ENCODE data around the gene XKR3.

The XKR3 gene

GRCh38 chr22:16845465-16845864 lies 20.3 kb upstream of the XKR3 start:
- H3K4me3 ChIP-seq (replicated peaks in 1 of 2; ENCODE audit: low read depth in 2 of 2, low read length in 2 of 2), result no peak overlapping the region
- DNase-seq (ENCODE audit: low read depth in 2 of 2), result no peak
- TF ChIP-seq CTCF (IDR thresholded peaks at IDR 0.05; ENCODE audit: low read depth, low read length), result no peak

GRCh38 chr22:16844529-16844928 lies 19.3 kb upstream of the XKR3 start:
- TF ChIP-seq CTCF (IDR thresholded peaks at IDR 0.05; ENCODE audit: low read depth, low read length), result no peak
- H3K4me3 ChIP-seq (replicated peaks in 1 of 2; ENCODE audit: low read depth in 2 of 2, low read length in 2 of 2), result no peak overlapping the region
- no peak for DNase-seq (ENCODE audit: low read depth in 2 of 2)

GRCh38 chr22:16838073-16838472 lies 12.9 kb upstream of the XKR3 start:
- no peak for TF ChIP-seq CTCF (IDR thresholded peaks at IDR 0.05; ENCODE audit: low read depth, low read length)
- peak in 1 of 2 donors; percentile 25 for DNase-seq (ENCODE audit: low read depth in 2 of 2)
- H3K4me3 ChIP-seq (replicated peaks in 1 of 2; ENCODE audit: low read depth in 2 of 2, low read length in 2 of 2), result no peak overlapping the region

- DNase-seq (ENCODE audit: low read depth in 2 of 2), result no peak
- no peak overlapping the region for H3K4me3 ChIP-seq (replicated peaks in 1 of 2; ENCODE audit: low read depth in 2 of 2, low read length in 2 of 2)
- TF ChIP-seq CTCF (IDR thresholded peaks at IDR 0.05; ENCODE audit: low read depth, low read length), result no peak
Observed at GRCh38 chr22:16834971-16835370, 9.8 kb upstream of the XKR3 start.

- DNase-seq (ENCODE audit: low read depth in 2 of 2), result no peak
- no peak overlapping the region for H3K4me3 ChIP-seq (replicated peaks in 1 of 2; ENCODE audit: low read depth in 2 of 2, low read length in 2 of 2)
- no peak for TF ChIP-seq CTCF (IDR thresholded peaks at IDR 0.05; ENCODE audit: low read depth, low read length)
Observed at GRCh38 chr22:16831257-16831656, 6.0 kb upstream of the XKR3 start.

GRCh38 chr22:16829985-16830384 lies 4.8 kb upstream of the XKR3 start:
- DNase-seq (ENCODE audit: low read depth in 2 of 2), result no peak
- H3K4me3 ChIP-seq (replicated peaks in 1 of 2; ENCODE audit: low read depth in 2 of 2, low read length in 2 of 2), result no peak overlapping the region
- no peak for TF ChIP-seq CTCF (IDR thresholded peaks at IDR 0.05; ENCODE audit: low read depth, low read length)

- DNase-seq (ENCODE audit: low read depth in 2 of 2), result no peak
- TF ChIP-seq CTCF (IDR thresholded peaks at IDR 0.05; ENCODE audit: low read depth, low read length), result no peak
- no peak overlapping the region for H3K4me3 ChIP-seq (replicated peaks in 1 of 2; ENCODE audit: low read depth in 2 of 2, low read length in 2 of 2)
Observed at GRCh38 chr22:16828876-16829275, 3.7 kb upstream of the XKR3 start.

All from cardiac fibroblast (primary cell).